ENCODE measurements around the gene FKRP. TPM values are rescaled to one million over a fixed set of nuclear protein-coding genes. Genes with fewer than 3 reads are reported as not detected.

The FKRP gene
- total RNA-seq, 1 experiment from 2014 or later: 19.4 TPM

GRCh38 chr19:46732172-46732938 is 13.5 kb upstream of the FKRP start (continued):
- TF ChIP-seq SRF (IDR thresholded peaks at IDR 0.05; ENCODE audit: low read depth): no peak
- no peak for TF ChIP-seq ZBTB33 (IDR thresholded peaks at IDR 0.05; ENCODE audit: extremely low read depth, insufficient replicate concordance, low read length)
- TF ChIP-seq POLR2A (IDR thresholded peaks at IDR 0.05; ENCODE audit: borderline replicate concordance, extremely low read depth, insufficient read depth, insufficient read length): no peak
- no peak for TF ChIP-seq SIN3A (IDR thresholded peaks at IDR 0.05; ENCODE audit: low read depth)

DNA sequence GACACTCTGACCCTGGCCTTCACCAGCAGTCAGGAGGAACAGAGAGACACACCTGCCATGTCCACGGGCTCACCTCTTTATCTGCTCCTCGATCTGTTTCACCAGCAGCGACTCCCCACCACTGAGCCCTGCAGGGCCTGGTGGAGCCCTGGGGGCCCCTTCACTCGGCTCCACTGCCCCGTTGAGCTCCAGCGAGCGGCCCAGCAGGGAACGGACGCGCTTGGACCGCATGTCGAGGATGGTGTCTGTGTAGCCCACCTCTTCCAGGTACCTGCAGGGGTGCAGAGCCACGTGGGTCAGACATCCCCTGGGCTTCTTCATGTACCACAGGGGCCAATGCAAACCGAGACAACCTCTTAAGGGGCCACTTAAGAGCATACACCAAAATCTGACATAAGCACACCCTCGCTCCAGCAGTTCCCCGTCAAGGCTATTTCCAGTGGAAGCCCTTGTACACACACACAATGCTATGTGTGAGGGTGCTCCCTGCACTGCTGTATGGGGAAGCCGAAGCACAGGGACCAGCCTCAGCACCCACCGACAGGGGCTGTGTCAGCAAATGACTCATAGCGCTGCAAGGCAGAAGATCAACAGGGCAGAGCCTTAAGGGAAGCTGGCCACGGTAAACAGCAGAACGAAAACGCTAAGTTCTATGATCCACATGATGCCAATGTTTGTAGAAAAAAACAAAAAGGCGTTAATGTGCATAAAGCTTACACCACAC is 12.7 kb upstream of the FKRP start:
- Histone ChIP-seq H3K9me2 (ENCODE audit: insufficient read depth) (no peaks in the 10 kb centered on the region), H3K4me3 (replicated peaks in 1 of 2; ENCODE audit: low read depth in 1 of 2, low read length in 2 of 2) (no peak overlapping the region), H3K9me3 (ENCODE audit: control insufficient read depth in 1 of 2, insufficient read depth in 1 of 2, low read depth in 1 of 2, low read length in 2 of 2) (no peaks in the 10 kb centered on the region), H2AFZ (ENCODE audit: low read depth, low read length, poor library complexity, severe bottlenecking) (no peak overlapping the region), H3K27ac (ENCODE audit: low read depth, low read length) (no peak overlapping the region), H4K20me1 (ENCODE audit: insufficient read depth) (peaks cover 9% of the 10 kb centered on the region; the same call in 1 of the 2 replicates), H3K27me3 (ENCODE audit: insufficient read depth, low read length) (no peaks in the 10 kb centered on the region), H3K4me1 (ENCODE audit: control insufficient read depth in 1 of 2, insufficient read depth in 2 of 2, low read length in 2 of 2) (peaks cover 0 to 16% of the 10 kb centered on the region in 2 experiments; a peak in 2 of 4 replicates), H3K9ac (ENCODE audit: low read length) (no peak overlapping the region), H3K79me2 (ENCODE audit: insufficient read depth, low read length) (peaks cover 91% of the 10 kb centered on the region), H3K4me2 (ENCODE audit: low read length) (no peak overlapping the region), H3K36me3 (ENCODE audit: control insufficient read depth in 1 of 2, insufficient read depth in 2 of 2, low read length in 2 of 2) (peaks cover 49 to 52% of the 10 kb centered on the region in 2 experiments)
- ChIA-PET RAD21 (ENCODE audit: low non-redundant PET in 1 of 2, low total read pairs in 2 of 2, uncharacterized antibody in 2 of 2, unreplicated experiment in 2 of 2) (interaction anchor here in 1 of 2 experiments (0.5 kb wide), 1 partner anchor 107 kb away, joined by 3 read pairs; no protein-coding TSS in a partner anchor), POLR2A (no interaction called here), CTCF (no interaction called here)
- BruUV-seq (replicated peaks): no TSS peak
- ATAC-seq (no peak), DNase-seq (ENCODE audit: low read depth, low spot score) (no peak)
- TF ChIP-seq ELF1 (IDR thresholded peaks at IDR 0.05; ENCODE audit: borderline replicate concordance, low read depth): no peak
- no peak for TF ChIP-seq ZFX (IDR thresholded peaks at IDR 0.05)
- TF ChIP-seq, protein P1, sequence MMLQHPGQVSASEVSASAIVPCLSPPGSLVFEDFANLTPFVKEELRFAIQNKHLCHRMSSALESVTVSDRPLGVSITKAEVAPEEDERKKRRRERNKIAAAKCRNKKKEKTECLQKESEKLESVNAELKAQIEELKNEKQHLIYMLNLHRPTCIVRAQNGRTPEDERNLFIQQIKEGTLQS (IDR thresholded peaks at IDR 0.05): no peak
- TF ChIP-seq YY1 (IDR thresholded peaks at IDR 0.05; ENCODE audit: extremely low read depth, insufficient replicate concordance, low read depth, low read length): no peak
- TF ChIP-seq CEBPB (IDR thresholded peaks at IDR 0.05; ENCODE audit: low read depth): no peak
- no peak for TF ChIP-seq TCF7L2 (IDR thresholded peaks at IDR 0.05; ENCODE audit: borderline replicate concordance, extremely low read depth, insufficient read depth, insufficient read length)
- no peak for TF ChIP-seq SIN3A (IDR thresholded peaks at IDR 0.05; ENCODE audit: low read depth)
- no peak for TF ChIP-seq EZH2phosphoT487 (IDR thresholded peaks at IDR 0.05; ENCODE audit: borderline replicate concordance)
- no peak for TF ChIP-seq FOSL1 (IDR thresholded peaks at IDR 0.05; ENCODE audit: low read depth)
- TF ChIP-seq EGR1 (IDR thresholded peaks at IDR 0.05; ENCODE audit: low read depth): no peak
- no peak for TF ChIP-seq POLR2A (IDR thresholded peaks at IDR 0.05; ENCODE audit: borderline replicate concordance, extremely low read depth, insufficient read depth, insufficient read length)
- no peak for TF ChIP-seq SRF (IDR thresholded peaks at IDR 0.05; ENCODE audit: low read depth)
- intact Hi-C loops (cut with micrococcal nuclease): no loop called here
